ENCODE data around the gene HOXA5. TPM values are rescaled to one million over a fixed set of nuclear protein-coding genes. Genes with fewer than 3 reads are reported as not detected.

HOXA5 gene
- total RNA-seq, 1 donor, result 3.0 TPM

DNA sequence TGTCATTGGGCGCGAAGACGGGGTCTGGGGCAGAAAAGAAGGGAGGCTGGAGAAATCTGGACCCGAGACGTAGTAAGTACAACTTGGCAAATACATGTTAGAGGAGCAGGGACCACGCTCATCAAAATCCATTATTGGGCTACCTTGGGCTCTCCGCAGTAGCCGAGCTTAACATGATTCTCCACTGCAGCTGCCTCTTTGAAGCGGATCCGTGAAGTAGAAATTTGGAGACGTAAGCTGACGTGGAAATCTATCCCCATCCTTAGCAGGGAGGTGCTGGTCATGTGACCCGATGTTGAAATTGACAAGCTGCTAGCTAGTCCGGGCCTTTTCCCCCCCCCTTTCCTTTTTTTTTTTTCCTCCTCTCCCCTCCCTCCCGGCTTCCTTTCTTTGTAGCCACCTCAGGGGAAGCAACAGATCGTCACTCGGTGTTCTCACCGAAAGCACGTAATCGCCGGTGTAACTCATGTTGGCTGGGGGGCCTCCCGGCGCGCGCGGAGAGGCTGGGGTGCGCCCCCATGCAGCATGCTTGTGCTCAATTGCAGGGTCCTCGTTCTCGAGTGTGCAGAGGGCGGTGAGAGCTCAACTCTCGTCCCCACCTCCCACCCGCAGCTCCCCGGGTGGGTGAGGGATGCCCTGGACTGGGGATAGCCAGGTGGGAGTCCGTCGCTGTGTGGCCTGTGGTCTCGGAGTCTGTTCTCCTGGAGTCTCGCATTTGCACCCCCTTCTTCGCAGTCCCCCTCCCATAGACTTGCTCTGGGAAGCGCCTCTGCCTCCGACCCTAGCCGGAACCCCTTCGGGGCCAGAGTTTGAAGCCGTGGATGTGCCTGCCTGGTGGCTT is 41.8 kb upstream of the HOXA5 start, which contains the start of gene HOXA11:
TSS of gene HOXA11 (minus strand) at position 220 of the 841 bp plus-strand sequence. CDS start at position 132, 88 bp downstream.
- Histone ChIP-seq H3K4me3 (ENCODE audit: low read length) (peak within 1 kb of the TSS; percentile 12), H3K9me3 (ENCODE audit: low read depth, low read length) (no peaks in the 10 kb centered on the region), H3K27me3 (ENCODE audit: insufficient read depth, low read length) (peaks cover 98% of the 10 kb centered on the region), H3K4me1 (ENCODE audit: insufficient read depth, low read length) (peaks cover 57% of the 10 kb centered on the region)

- H3K4me1 ChIP-seq (ENCODE audit: insufficient read depth, low read length), result peaks cover 62% of the 10 kb centered on the region
- peaks cover 98% of the 10 kb centered on the region for H3K27me3 ChIP-seq (ENCODE audit: insufficient read depth, low read length)
- no peaks in the 10 kb centered on the region for H3K9me3 ChIP-seq (ENCODE audit: low read depth, low read length)
- peak overlapping the region; percentile 12 for H3K4me3 ChIP-seq (ENCODE audit: low read length)
These were observed 41.0 kb upstream of the HOXA5 start for GRCh38 chr7:27184337-27185012.

DNA sequence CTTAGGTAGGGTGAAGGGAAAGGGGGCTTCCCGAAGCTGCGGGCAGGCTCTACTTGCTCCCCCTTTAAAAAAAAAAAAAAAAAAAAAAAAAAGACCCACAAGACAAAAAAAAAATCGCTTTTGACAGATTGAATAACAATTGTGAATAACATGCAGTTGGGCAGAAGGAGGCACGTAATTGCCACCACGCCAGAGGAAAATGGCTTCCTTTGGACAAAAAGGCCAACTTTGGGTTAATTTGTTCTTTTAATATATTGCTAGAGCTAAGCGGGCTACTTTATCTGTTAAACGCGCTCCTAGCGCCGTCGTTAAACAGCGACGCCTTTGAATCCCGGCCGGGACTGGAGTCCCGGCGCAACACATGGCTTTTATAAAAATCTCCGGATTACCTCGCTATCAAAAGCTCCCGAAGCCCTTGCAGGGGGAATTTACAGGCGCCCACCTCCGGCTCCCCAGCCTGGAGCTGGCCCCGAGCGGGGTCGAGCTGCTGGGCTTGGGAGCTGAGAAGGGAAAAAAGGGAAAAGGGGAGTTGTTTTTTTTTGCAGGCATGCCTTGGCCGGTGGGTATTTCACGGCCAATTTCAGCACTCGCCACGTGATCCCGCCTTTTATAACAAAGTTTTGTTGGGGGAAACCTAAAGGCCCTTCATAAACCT is 40.3 kb upstream of the HOXA5 start:
- Histone ChIP-seq H3K9me3 (ENCODE audit: low read depth, low read length) (no peaks in the 10 kb centered on the region), H3K4me3 (ENCODE audit: low read length) (peak overlapping the region; percentile 12), H3K4me1 (ENCODE audit: insufficient read depth, low read length) (peaks cover 57% of the 10 kb centered on the region), H3K27me3 (ENCODE audit: insufficient read depth, low read length) (peaks cover 98% of the 10 kb centered on the region)

DNA sequence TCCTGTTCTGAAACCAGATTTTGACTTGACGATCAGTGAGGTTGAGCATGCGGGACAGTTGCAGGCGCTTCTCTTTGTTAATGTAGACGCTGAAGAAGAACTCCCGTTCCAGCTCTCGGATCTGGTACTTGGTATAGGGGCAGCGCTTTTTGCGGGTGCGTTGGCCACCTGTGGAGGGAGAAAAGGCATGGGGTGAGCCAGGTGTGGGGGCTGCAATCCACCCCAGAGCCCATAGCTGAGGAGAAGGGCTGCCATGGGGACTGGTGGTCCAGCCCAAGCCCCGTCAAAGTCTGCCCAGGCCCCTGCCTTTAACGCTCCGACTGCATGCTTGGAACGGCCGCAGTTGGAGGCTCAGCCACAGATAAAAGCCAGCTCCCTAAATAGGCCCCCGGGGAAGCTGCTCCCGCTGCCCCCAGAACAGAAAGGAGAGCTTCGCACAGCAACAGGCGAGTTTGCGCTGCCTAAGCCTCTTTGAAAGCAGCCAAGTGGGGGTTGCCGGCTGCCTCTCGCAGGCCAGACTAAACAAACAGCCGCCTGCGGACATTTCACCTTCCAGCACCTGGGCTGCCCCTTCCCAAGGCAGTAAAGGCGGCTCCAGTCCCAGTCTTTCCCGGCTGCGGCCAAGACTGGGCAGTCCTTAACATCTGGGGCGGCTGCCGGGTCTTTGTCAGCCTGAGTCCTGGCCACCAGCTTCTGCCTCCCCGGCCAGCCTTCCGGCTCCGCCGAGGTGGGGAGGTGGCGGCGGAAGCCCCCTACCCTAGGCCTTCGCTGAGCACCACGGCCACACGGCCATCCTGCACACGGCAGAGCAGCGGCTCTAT is 39.6 kb upstream of the HOXA5 start:
- H3K4me1 ChIP-seq (ENCODE audit: insufficient read depth, low read length), result peaks cover 49% of the 10 kb centered on the region
- no peaks in the 10 kb centered on the region for H3K9me3 ChIP-seq (ENCODE audit: low read depth, low read length)
- H3K27me3 ChIP-seq (ENCODE audit: insufficient read depth, low read length), result peaks cover 98% of the 10 kb centered on the region
- no peak overlapping the region for H3K4me3 ChIP-seq (ENCODE audit: low read length)

- no peak overlapping the region for H3K4me3 ChIP-seq (ENCODE audit: low read length)
- no peaks in the 10 kb centered on the region for H3K9me3 ChIP-seq (ENCODE audit: low read depth, low read length)
- H3K27me3 ChIP-seq (ENCODE audit: insufficient read depth, low read length), result peaks cover 93% of the 10 kb centered on the region
- H3K4me1 ChIP-seq (ENCODE audit: insufficient read depth, low read length), result peaks cover 42% of the 10 kb centered on the region
These were observed 38.9 kb upstream of the HOXA5 start for GRCh38 chr7:27182285-27182841.

DNA sequence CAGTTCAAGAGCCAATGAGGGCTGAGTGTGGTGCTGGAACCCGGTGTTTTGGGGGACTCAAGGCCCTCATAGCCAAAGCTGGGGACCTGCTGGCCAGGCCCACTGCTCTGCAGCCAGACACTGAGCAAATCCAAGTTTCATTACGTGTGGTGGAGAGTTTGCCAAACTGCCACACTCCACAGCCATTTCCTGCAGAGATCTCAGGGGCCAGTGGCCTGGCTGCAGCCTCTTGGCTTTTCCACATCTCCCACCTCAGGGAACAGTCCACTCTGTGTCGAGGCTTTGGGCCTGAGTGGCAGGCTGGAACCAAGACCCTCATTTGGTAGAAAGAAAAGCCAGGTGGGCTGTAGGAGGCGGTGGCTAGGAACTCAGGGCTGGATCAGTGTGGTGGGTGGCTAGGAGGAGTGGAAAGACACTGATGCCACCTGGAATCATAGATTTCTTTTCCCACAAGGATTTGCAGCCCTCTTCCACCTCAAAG is 38.4 kb upstream of the HOXA5 start:
- Histone ChIP-seq H3K9me3 (ENCODE audit: low read depth, low read length) (no peaks in the 10 kb centered on the region), H3K4me3 (ENCODE audit: low read length) (no peak overlapping the region), H3K4me1 (ENCODE audit: insufficient read depth, low read length) (peaks cover 40% of the 10 kb centered on the region), H3K27me3 (ENCODE audit: insufficient read depth, low read length) (peaks cover 93% of the 10 kb centered on the region)

- no peak overlapping the region for H3K4me3 ChIP-seq (ENCODE audit: low read length)
- H3K27me3 ChIP-seq (ENCODE audit: insufficient read depth, low read length), result peaks cover 92% of the 10 kb centered on the region
- peaks cover 34% of the 10 kb centered on the region for H3K4me1 ChIP-seq (ENCODE audit: insufficient read depth, low read length)
- H3K9me3 ChIP-seq (ENCODE audit: low read depth, low read length), result no peaks in the 10 kb centered on the region
These were observed 37.2 kb upstream of the HOXA5 start for GRCh38 chr7:27180431-27181420.

GRCh38 chr7:27179503-27180430 is 36.3 kb upstream of the HOXA5 start:
- peaks cover 25% of the 10 kb centered on the region for H3K4me1 ChIP-seq (ENCODE audit: insufficient read depth, low read length)
- peaks cover 92% of the 10 kb centered on the region for H3K27me3 ChIP-seq (ENCODE audit: insufficient read depth, low read length)
- H3K4me3 ChIP-seq (ENCODE audit: low read length), result no peak overlapping the region
- no peaks in the 10 kb centered on the region for H3K9me3 ChIP-seq (ENCODE audit: low read depth, low read length)

DNA sequence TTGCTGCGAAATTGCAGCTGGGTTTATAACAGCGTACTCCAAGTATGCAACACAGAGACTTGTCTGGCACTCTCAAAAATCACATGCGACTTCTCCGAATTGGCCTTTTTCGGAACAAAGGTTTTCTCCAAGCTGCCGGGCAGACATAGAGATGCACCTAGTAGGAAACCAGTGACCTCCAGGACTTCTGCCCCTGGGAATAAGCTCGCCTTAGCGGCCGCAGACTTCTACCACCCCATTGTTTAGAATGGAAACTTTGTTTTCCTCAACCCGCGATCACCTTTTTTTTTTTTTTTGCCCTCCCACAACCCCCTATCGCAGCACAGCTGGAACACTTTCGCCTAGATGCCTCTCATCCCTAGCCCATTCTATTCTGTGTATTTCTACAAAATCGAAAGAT is 35.5 kb upstream of the HOXA5 start:
- no peaks in the 10 kb centered on the region for H3K9me3 ChIP-seq (ENCODE audit: low read depth, low read length)
- peaks cover 94% of the 10 kb centered on the region for H3K27me3 ChIP-seq (ENCODE audit: insufficient read depth, low read length)
- H3K4me3 ChIP-seq (ENCODE audit: low read length), result no peak overlapping the region
- H3K4me1 ChIP-seq (ENCODE audit: insufficient read depth, low read length), result peaks cover 25% of the 10 kb centered on the region

- Histone ChIP-seq H3K9me3 (ENCODE audit: low read depth, low read length) (no peaks in the 10 kb centered on the region), H3K4me3 (ENCODE audit: low read length) (no peak overlapping the region), H3K4me1 (ENCODE audit: insufficient read depth, low read length) (peaks cover 25% of the 10 kb centered on the region), H3K27me3 (ENCODE audit: insufficient read depth, low read length) (peaks cover 91% of the 10 kb centered on the region)
These were observed 34.9 kb upstream of the HOXA5 start for GRCh38 chr7:27178366-27178765.

- peaks cover 91% of the 10 kb centered on the region for H3K27me3 ChIP-seq (ENCODE audit: insufficient read depth, low read length)
- no peaks in the 10 kb centered on the region for H3K9me3 ChIP-seq (ENCODE audit: low read depth, low read length)
- H3K4me3 ChIP-seq (ENCODE audit: low read length), result no peak overlapping the region
- peaks cover 27% of the 10 kb centered on the region for H3K4me1 ChIP-seq (ENCODE audit: insufficient read depth, low read length)
These were observed 34.4 kb upstream of the HOXA5 start for GRCh38 chr7:27177795-27178320.
